GM18511 (cell line): Measurements from ENCODE around the gene PHOX2A.

Experiments used
- ATAC-seq: cut with Tn5 transposase; IDR thresholded peaks from one replicate; pipeline ENCODE4 v1.9.1; 2021; ENCODE audit warnings: mild to moderate bottlenecking, moderate library complexity; ENCODE audit not compliant: unreplicated experiment

The PHOX2A gene

GRCh38 chr11:72235351-72236057, 8.5 kb downstream of the PHOX2A start:
- ATAC-seq: no peak

- ATAC-seq: no peak
Measured at GRCh38 chr11:72234920-72235319, 9.1 kb downstream of the PHOX2A start.

GRCh38 chr11:72234514-72234830, 9.5 kb downstream of the PHOX2A start:
- no peak for ATAC-seq

GRCh38 chr11:72233773-72234513, 10.0 kb downstream of the PHOX2A start:
- ATAC-seq: no peak

GRCh38 chr11:72233056-72233772, 10.8 kb downstream of the PHOX2A start:
- no peak for ATAC-seq

- no peak for ATAC-seq
Measured at GRCh38 chr11:72232260-72233055, 11.5 kb downstream of the PHOX2A start.

GRCh38 chr11:72231396-72232259, 12.3 kb downstream of the PHOX2A start:
- no peak for ATAC-seq

GRCh38 chr11:72230764-72231365, 13.1 kb downstream of the PHOX2A start:
- no peak for ATAC-seq

- no peak for ATAC-seq
Measured at GRCh38 chr11:72229925-72230763, 13.8 kb downstream of the PHOX2A start.

GRCh38 chr11:72229336-72229924, 14.5 kb downstream of the PHOX2A start:
- ATAC-seq: no peak

GRCh38 chr11:72228844-72229231, 15.1 kb downstream of the PHOX2A start:
- ATAC-seq: no peak

GRCh38 chr11:72228229-72228843, 15.6 kb downstream of the PHOX2A start:
- no peak for ATAC-seq

- ATAC-seq: no peak
Measured at GRCh38 chr11:72227316-72228228, 16.4 kb downstream of the PHOX2A start.

- ATAC-seq: no peak
Measured at GRCh38 chr11:72226701-72227100, 17.3 kb downstream of the PHOX2A start.

GRCh38 chr11:72225411-72225951, 18.5 kb downstream of the PHOX2A start:
- ATAC-seq: no peak

GRCh38 chr11:72224564-72225410, 19.2 kb downstream of the PHOX2A start, which contains the start of gene INPPL1:
Gene INPPL1 (plus strand): TSS chr11:72224767. CDS start chr11:72224985, 218 bp downstream.
- ATAC-seq: no peak
